ENCODE measurements around the gene SLC15A5.

GRCh38 chr12:16155938-16156337, 121.5 kb downstream of the SLC15A5 start:
- no peak for TF ChIP-seq EP300 (IDR thresholded peaks at IDR 0.05; ENCODE audit: borderline replicate concordance in 1 of 2, low read depth in 2 of 2, low read length in 2 of 2)
- TF ChIP-seq TAF1 (IDR thresholded peaks at IDR 0.05; ENCODE audit: low read depth, low read length) = no peak
- no peak for TF ChIP-seq CTCF (IDR thresholded peaks at IDR 0.05; ENCODE audit: control extremely low read depth in 1 of 3, insufficient read depth in 1 of 3, low read depth in 1 of 3, low read length in 3 of 3)

All from H1 (cell line).